HG03558 (cell line): ENCODE results near the gene ZDHHC16.
"Not testable (repeated sequence)": the region's sequence is repeated elsewhere in the genome, so short reads cannot be mapped to it uniquely, and the experiment has no call there.

Source experiments
- ATAC-seq: cut with Tn5 transposase; IDR thresholded peaks from one replicate; pipeline ENCODE4 v1.9.1; 2021; ENCODE audit warnings: moderate number of reproducible peaks; ENCODE audit not compliant: unreplicated experiment; ENCODE audit errors: extremely low read depth

The ZDHHC16 gene

DNA sequence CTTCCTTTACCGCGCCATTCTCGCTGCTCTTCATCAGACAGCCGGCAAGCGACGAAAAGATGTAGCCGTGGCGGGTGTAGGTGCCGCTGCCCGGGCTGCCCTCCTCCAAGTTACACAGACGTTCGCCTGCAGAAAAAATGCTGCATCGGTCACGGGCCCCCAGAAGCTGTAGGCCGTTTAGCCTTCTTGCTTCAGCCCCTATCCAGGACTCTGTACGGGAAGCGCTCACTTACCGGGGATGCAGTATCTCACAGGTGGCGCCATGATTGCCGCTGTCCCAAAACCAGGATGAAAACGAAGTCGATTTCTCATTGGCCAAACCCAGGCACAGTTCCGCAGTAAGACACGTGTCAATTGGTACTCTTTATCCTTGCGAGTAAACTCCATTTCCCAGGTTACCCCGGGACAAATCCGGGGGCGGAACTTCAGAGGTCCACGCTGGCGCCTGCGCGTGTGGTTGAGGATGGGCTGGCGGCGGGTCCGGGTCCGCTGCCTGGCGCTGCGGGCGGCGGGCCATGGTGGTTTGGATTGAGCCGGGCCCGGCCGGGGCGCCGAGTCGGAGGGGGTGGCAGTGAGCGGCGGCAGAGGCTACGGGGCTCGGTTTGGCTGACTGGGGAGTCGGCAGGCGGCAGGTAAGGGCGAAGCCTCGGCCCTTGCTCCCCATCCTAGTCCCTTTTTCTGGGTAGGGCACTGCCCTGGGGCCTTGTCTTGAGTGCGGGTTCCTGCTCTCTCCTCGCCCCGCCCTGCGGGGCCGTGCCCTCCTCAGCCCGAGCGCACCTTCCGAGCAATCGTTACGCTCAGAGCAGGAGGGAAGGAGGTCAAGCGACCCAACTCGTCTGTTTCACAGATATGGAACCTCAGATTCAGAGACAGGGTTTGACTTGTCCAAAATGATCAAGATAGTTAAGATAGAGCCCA lies at the start of gene ZDHHC16, which contains the start of gene EXOSC1:
TSS of gene ZDHHC16 (plus strand) at position 454 of the 918 bp plus-strand sequence. CDS start 5,501 bp downstream, outside the sequence.
TSS of gene EXOSC1 (minus strand) at position 285 of the 918 bp plus-strand sequence. CDS start at position 264, 21 bp downstream.
- ATAC-seq = peak; percentile 91

DNA sequence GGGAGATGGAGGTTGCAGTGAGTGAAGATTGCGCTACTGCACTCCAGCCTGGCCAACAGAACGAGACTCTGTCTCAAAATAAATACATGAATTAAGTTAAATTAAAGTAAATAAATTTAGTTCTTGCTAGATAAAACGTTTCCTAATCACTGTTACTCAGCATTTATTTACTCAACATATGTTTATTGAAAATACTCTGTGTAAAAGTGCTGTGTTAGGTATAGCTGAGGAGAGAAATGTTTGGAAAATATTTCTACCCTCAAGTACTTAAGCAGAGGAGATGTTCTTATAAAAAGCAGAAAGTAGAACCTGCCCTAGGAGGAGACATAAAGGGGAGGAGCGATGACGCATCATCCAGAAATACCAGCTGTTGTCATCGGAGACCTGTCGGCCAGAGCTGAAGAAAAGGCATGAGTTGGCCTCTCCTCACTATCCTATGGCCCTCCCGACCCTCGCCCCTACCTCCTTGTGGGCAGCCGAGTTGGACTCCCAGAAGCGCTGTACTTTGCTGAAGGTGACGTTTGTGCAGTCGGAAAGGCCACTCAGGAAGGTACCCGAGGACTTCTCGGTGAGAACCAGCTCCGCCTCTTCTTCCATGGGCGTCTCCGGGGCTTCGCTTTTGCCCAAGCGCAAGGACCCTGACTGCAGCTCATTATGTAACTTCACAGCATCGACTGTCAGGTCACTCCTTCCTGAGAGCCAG lies 46.0 kb upstream of the ZDHHC16 start:
- ATAC-seq = no peak

GRCh38 chr10:97400665-97401454 lies 45.1 kb upstream of the ZDHHC16 start, which contains the start of gene RRP12:
RRP12 (minus strand) TSS chr10:97401340; CDS start chr10:97401231, 109 bp downstream.
- peak; percentile 75 for ATAC-seq

GRCh38 chr10:97401455-97401919 lies 44.5 kb upstream of the ZDHHC16 start:
- ATAC-seq = no peak

- no peak for ATAC-seq
These were observed 41.9 kb upstream of the ZDHHC16 start for GRCh38 chr10:97404044-97404443.

DNA sequence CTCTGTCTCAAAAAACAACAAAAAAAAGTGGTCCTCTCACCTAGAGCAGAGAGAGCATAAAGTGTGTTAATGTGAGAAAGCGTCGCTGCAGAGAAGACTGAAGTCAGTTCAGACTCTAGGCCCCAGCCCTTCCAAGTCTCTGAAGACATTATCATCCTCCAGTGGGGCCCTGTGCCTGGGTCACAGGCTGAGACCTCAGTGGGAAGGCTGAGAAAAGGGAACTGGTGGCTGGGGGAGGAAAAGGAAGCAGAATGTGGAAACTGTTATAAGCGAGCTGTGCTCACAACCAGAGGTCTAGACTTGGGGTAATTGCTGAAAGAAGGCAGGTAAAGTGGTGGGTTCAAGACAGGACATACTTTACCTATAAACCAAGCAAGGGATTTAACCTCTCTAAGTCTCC lies 39.9 kb upstream of the ZDHHC16 start:
- no peak for ATAC-seq

- ATAC-seq = not testable (repeated sequence)
These were observed 39.5 kb upstream of the ZDHHC16 start for GRCh38 chr10:97406483-97406882.

- peak; percentile 69 for ATAC-seq
These were observed 38.6 kb upstream of the ZDHHC16 start for GRCh38 chr10:97407211-97407951.

GRCh38 chr10:97407952-97408248 lies 38.1 kb upstream of the ZDHHC16 start:
- ATAC-seq = no peak

DNA sequence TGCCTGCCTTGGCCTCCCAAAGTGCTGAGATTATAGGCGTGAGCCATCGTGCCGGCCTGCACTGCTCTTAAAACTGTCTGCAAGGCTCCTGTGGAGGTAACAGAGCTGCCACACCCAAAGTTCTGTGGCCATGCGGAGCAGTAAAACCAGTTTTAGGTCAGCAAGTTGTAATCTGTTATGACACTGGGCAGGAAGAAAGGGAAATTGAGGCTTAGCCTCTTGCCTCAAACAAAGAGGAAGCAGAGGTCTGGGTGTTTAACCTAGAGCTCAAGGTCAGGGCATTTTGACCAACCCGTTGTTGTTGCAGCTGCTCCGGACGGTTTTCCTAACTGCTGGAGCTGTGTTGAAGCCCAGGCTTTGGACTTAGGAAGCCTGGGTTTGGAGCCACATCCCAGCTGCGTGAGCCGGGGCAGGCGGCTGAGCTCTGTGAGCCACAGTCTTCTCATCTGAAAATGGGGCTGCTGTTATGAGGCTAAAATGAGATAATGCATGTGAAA lies 37.4 kb upstream of the ZDHHC16 start:
- no peak for ATAC-seq

- no peak for ATAC-seq
These were observed 34.6 kb upstream of the ZDHHC16 start for GRCh38 chr10:97411406-97411805.

DNA sequence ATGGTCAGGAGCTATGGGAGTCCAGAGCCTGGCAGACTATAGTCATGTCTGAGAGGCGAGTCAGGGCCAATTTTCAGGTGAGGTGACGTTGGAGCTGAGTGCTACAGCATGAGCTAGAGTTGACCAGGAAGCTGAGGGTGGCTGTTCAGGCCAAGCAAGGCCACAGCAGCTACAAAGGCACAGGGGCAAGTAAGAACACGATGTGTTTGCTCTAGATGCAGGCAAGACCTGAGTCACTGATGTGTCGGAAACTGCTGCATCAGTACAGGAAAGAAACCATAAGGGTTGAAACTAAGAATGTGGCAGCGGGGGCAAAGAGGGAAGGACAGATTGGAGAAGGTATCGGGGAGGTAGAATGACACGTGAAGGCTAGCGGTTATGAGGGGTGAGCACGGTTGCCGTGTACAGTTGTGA lies 33.1 kb upstream of the ZDHHC16 start:
- no peak for ATAC-seq

- no peak for ATAC-seq
These were observed 29.4 kb upstream of the ZDHHC16 start for GRCh38 chr10:97416565-97416964.

GRCh38 chr10:97423757-97424098 lies 22.2 kb upstream of the ZDHHC16 start:
- ATAC-seq = not testable (repeated sequence)

GRCh38 chr10:97425964-97426775 lies 19.8 kb upstream of the ZDHHC16 start, which contains the start of gene PGAM1:
PGAM1 (plus strand) TSS chr10:97426191; CDS start chr10:97426308, 117 bp downstream.
- ATAC-seq = peak; percentile 78

- no peak for ATAC-seq
These were observed 19.0 kb upstream of the ZDHHC16 start for GRCh38 chr10:97426776-97427570.

GRCh38 chr10:97427571-97428179 lies 18.3 kb upstream of the ZDHHC16 start:
- ATAC-seq = no peak
